Fibroblast of skin of right biceps (primary cell): ENCODE measurements around the gene KCNQ2.

Experiments used
- DNase-seq: peaks from one replicate; pipeline ENCODE4 v3.0.0-alpha.2; 2013

KCNQ2 gene

DNA sequence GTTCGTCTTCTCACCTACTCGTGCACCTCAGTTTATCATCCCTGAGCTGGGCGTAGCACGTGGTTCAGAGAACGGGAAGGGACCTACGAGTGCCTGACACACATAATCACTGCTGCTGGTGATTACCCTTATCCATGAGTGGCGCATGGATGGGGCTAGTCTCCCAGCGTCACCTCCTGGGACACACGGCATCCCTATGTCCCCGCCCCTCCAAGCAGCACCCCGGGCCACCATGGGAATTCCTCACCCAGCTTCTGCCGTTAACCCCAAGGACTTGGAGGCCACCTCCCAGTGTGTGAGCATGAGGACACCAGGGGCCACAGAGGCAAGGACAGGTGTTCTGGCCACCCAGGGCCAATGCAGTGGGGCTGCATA, 121.1 kb downstream of the KCNQ2 start:
- no peak for DNase-seq

DNA sequence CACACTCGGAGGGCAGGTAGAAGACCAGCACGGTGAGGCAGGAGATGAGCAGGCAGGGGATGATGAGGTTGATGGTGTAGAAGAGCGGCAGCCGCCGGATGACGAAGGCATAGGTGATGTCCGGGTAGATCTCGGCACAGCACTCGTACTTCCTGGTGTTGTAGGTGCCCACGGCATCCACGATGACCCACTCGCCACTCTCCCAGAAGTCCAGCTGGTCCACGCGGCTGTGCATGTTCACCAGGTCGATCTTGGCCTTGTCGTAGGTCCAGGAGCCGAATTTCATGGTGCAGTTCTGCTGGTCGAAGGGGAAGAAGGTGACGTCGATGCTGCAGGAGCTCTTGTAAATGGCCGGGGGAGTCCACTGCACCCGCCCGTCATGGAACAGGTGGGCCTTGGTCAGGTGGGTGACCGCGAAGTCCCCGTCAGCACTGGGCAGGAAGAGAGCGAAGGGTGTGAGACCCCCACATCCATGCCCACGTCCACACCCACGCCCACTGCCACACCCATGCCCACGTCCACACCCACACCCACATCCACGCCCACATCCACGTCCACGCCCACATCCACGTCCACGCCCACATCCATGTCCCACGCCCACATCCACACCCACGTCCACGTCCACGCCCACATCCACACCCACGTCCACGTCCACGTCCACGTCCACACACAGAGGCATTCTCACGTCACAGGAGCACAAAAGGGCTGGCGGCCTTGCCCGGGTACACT, 121.7 kb downstream of the KCNQ2 start:
- no peak for DNase-seq
